ENCODE measurements around the gene UQCRH.

The UQCRH gene

GRCh38 chr1:46303872-46304326 is 401 bp downstream of the UQCRH start:
- Histone ChIP-seq H3K27me3 (ENCODE audit: insufficient read depth, low read length) (no peaks in the 10 kb centered on the region), H3K9ac (ENCODE audit: low read length) (peak overlapping the region; percentile 99), H3K4me1 (ENCODE audit: insufficient read depth, low read length, severe bottlenecking) (peaks cover 38% of the 10 kb centered on the region), H3K9me2 (ENCODE audit: low read depth, low read length) (no peaks in the 10 kb centered on the region), H3K79me2 (ENCODE audit: insufficient read depth, low read length) (peaks cover 53% of the 10 kb centered on the region), H3K36me3 (ENCODE audit: insufficient read depth, low read length) (peaks cover 21% of the 10 kb centered on the region; the same call in 1 of the 2 replicates), H3K4me3 (ENCODE audit: low read depth, low read length, poor library complexity, severe bottlenecking) (peak overlapping the region; percentile 98), H4K20me1 (ENCODE audit: insufficient read depth, low read length) (no peaks in the 10 kb centered on the region), H3F3A (ENCODE audit: insufficient read depth, low read length) (no peaks in the 10 kb centered on the region), H3K27ac (ENCODE audit: low read depth, low read length, poor library complexity, severe bottlenecking) (peak overlapping the region; percentile 87), H3K9me3 (ENCODE audit: low read length) (no peaks in the 10 kb centered on the region), H3K4me2 (ENCODE audit: low read length) (peak overlapping the region; percentile 87), H2AFZ (ENCODE audit: low read length) (no peak overlapping the region)
- TF ChIP-seq CTCF (IDR thresholded peaks at IDR 0.05; ENCODE audit: low read length), result no peak
- TF ChIP-seq EZH2 (IDR thresholded peaks at IDR 0.05; ENCODE audit: borderline replicate concordance, low read length), result no peak

- Histone ChIP-seq H2AFZ (ENCODE audit: low read length) (no peak overlapping the region), H3F3A (ENCODE audit: insufficient read depth, low read length) (no peaks in the 10 kb centered on the region), H3K9me2 (ENCODE audit: low read depth, low read length) (no peaks in the 10 kb centered on the region), H3K27me3 (ENCODE audit: insufficient read depth, low read length) (no peaks in the 10 kb centered on the region), H3K9me3 (ENCODE audit: low read length) (no peaks in the 10 kb centered on the region), H3K4me1 (ENCODE audit: insufficient read depth, low read length, severe bottlenecking) (peaks cover 35% of the 10 kb centered on the region), H3K27ac (ENCODE audit: low read depth, low read length, poor library complexity, severe bottlenecking) (no peak overlapping the region), H4K20me1 (ENCODE audit: insufficient read depth, low read length) (no peaks in the 10 kb centered on the region), H3K36me3 (ENCODE audit: insufficient read depth, low read length) (peaks cover 40% of the 10 kb centered on the region), H3K79me2 (ENCODE audit: insufficient read depth, low read length) (peaks cover 54% of the 10 kb centered on the region), H3K4me2 (ENCODE audit: low read length) (peak overlapping the region; percentile 90), H3K9ac (ENCODE audit: low read length) (peak overlapping the region; percentile 70), H3K4me3 (ENCODE audit: low read depth, low read length, poor library complexity, severe bottlenecking) (peak overlapping the region; percentile 98)
- TF ChIP-seq CTCF (IDR thresholded peaks at IDR 0.05; ENCODE audit: low read length) (no peak), EZH2 (IDR thresholded peaks at IDR 0.05; ENCODE audit: borderline replicate concordance, low read length) (no peak)
Observed at GRCh38 chr1:46306159-46306530, 2.6 kb downstream of the UQCRH start.

GRCh38 chr1:46309401-46310159 is 6.1 kb downstream of the UQCRH start:
- Histone ChIP-seq H3K4me2 (ENCODE audit: low read length) (no peak overlapping the region), H3K27ac (ENCODE audit: low read depth, low read length, poor library complexity, severe bottlenecking) (no peak overlapping the region), H3K9me3 (ENCODE audit: low read length) (no peaks in the 10 kb centered on the region), H3K4me3 (ENCODE audit: low read depth, low read length, poor library complexity, severe bottlenecking) (no peak overlapping the region), H3F3A (ENCODE audit: insufficient read depth, low read length) (no peaks in the 10 kb centered on the region), H3K9ac (ENCODE audit: low read length) (no peak overlapping the region), H3K4me1 (ENCODE audit: insufficient read depth, low read length, severe bottlenecking) (peaks cover 27% of the 10 kb centered on the region), H2AFZ (ENCODE audit: low read length) (no peak overlapping the region), H3K36me3 (ENCODE audit: insufficient read depth, low read length) (peaks cover 74% of the 10 kb centered on the region), H4K20me1 (ENCODE audit: insufficient read depth, low read length) (no peaks in the 10 kb centered on the region), H3K27me3 (ENCODE audit: insufficient read depth, low read length) (no peaks in the 10 kb centered on the region), H3K9me2 (ENCODE audit: low read depth, low read length) (no peaks in the 10 kb centered on the region), H3K79me2 (ENCODE audit: insufficient read depth, low read length) (peaks cover 44% of the 10 kb centered on the region)
- no peak for TF ChIP-seq EZH2 (IDR thresholded peaks at IDR 0.05; ENCODE audit: borderline replicate concordance, low read length)
- TF ChIP-seq CTCF (IDR thresholded peaks at IDR 0.05; ENCODE audit: low read length), result no peak
